Amniotic epithelial cell (primary cell): ENCODE data around the gene CLN5.
A peak's percentile ranks its signal among the peaks of the same experiment; 100 is the strongest.
"Not testable (repeated sequence)": the region's sequence is repeated elsewhere in the genome, so short reads cannot be mapped to it uniquely, and the experiment has no call there.

Experiments
- DNase-seq: peaks from one replicate; pipeline ENCODE4 v3.0.0-alpha.2; 2010; ENCODE audit warnings: low read depth

The CLN5 gene

GRCh38 chr13:76991796-76992547, at the start of gene CLN5:
TSS of gene CLN5 (plus strand) at chr13:76992081. CDS start at chr13:76992099, 18 bp downstream.
- DNase-seq: peak; percentile 87

- DNase-seq: no peak
These were observed 49.5 kb upstream of the CLN5 start for GRCh38 chr13:76942363-76942762.

GRCh38 chr13:76943646-76944045, 48.2 kb upstream of the CLN5 start:
- DNase-seq: no peak

GRCh38 chr13:76944456-76944855, 47.4 kb upstream of the CLN5 start:
- peak; percentile 77 for DNase-seq

GRCh38 chr13:76948149-76948548, 43.7 kb upstream of the CLN5 start, which contains the start of gene ACOD1:
TSS of gene ACOD1 (plus strand) at chr13:76948511. CDS start at chr13:76948559, 48 bp downstream.
- DNase-seq: no peak

GRCh38 chr13:76950101-76950500, 41.8 kb upstream of the CLN5 start:
- DNase-seq: no peak

GRCh38 chr13:76953968-76954367, 37.9 kb upstream of the CLN5 start:
- DNase-seq: no peak

- DNase-seq: no peak
These were observed 37.3 kb upstream of the CLN5 start for GRCh38 chr13:76954538-76954937.

GRCh38 chr13:76955193-76955592, 36.7 kb upstream of the CLN5 start:
- DNase-seq: no peak

- DNase-seq: no peak
These were observed 36.2 kb upstream of the CLN5 start for GRCh38 chr13:76955661-76956060.

GRCh38 chr13:76958841-76959432, 32.9 kb upstream of the CLN5 start:
- DNase-seq: no peak

- not testable (repeated sequence) for DNase-seq
These were observed 32.1 kb upstream of the CLN5 start for GRCh38 chr13:76959734-76960133.

- peak; percentile 93 for DNase-seq
These were observed 26.0 kb upstream of the CLN5 start for GRCh38 chr13:76965759-76966421.

GRCh38 chr13:76967031-76967430, 24.9 kb upstream of the CLN5 start:
- DNase-seq: no peak

- DNase-seq: no peak
These were observed 23.8 kb upstream of the CLN5 start for GRCh38 chr13:76968041-76968440.

GRCh38 chr13:76969488-76970365, 22.2 kb upstream of the CLN5 start:
- DNase-seq: peak; percentile 51

GRCh38 chr13:76971215-76971614, 20.7 kb upstream of the CLN5 start:
- DNase-seq: no peak

- no peak for DNase-seq
These were observed 19.7 kb upstream of the CLN5 start for GRCh38 chr13:76971851-76972829.

- DNase-seq: no peak
These were observed 17.8 kb upstream of the CLN5 start for GRCh38 chr13:76973920-76974617.

GRCh38 chr13:76974618-76974975, 17.3 kb upstream of the CLN5 start:
- DNase-seq: no peak
